ENCODE data around the gene SAMD4B. TPM values are rescaled to one million over a fixed set of nuclear protein-coding genes. Genes with fewer than 3 reads are reported as not detected.
A peak's percentile ranks its signal among the peaks of the same experiment; 100 is the strongest.

Gene SAMD4B
- total and polyA plus RNA-seq, 4 donors, result 77.6 to 103 (median 86.8) TPM

- DNase-seq, result peak; percentile 99 to 100 (median 100)
- Histone ChIP-seq H3K9me3 (ENCODE audit: control insufficient read depth in 4 of 4, insufficient read depth in 3 of 4, low read length in 3 of 4) (no peaks in the 10 kb centered on the region), H3K27ac (ENCODE audit: low read depth in 1 of 2, low read length in 1 of 2) (peak within 1 kb of the TSS; percentile 97 to 100), H3K4me1 (ENCODE audit: control insufficient read depth in 5 of 5, insufficient read depth in 5 of 5, low read length in 5 of 5) (peaks cover 0 to 61% (median 14%) of the 10 kb centered on the region in 5 donors), H3K27me3 (ENCODE audit: control insufficient read depth in 3 of 3, insufficient read depth in 3 of 3, low read length in 2 of 3) (no peaks in the 10 kb centered on the region), H3K9ac (ENCODE audit: insufficient read depth in 1 of 2, low read length in 2 of 2) (peak within 1 kb of the TSS; percentile 73 to 88), H3K36me3 (ENCODE audit: control insufficient read depth in 4 of 4, insufficient read depth in 4 of 4, low read length in 4 of 4) (peaks cover 3 to 25% (median 14%) of the 10 kb centered on the region in 4 donors), H3K4me3 (peak within 1 kb of the TSS; percentile 56)
- peak; percentile 49 for ATAC-seq (ENCODE audit: insufficient read depth, low FRiP score)
- TF ChIP-seq CTCF (IDR thresholded peaks at IDR 0.05; ENCODE audit: control extremely low read depth, extremely low read depth), result peak; percentile 50
- 0% methylated on average over 59 to 60 of the region's 60 CpGs for WGBS, 2 donors
These were observed 70.1 kb downstream of the SAMD4B start, which contains the start of gene PLEKHG2 for GRCh38 chr19:39412100-39412866. Gene PLEKHG2 (plus strand): TSS chr19:39412669. CDS start chr19:39414087, 1,418 bp downstream.

- H3K4me1 ChIP-seq (ENCODE audit: control insufficient read depth in 5 of 5, insufficient read depth in 5 of 5, low read length in 5 of 5), result peaks cover 0 to 58% (median 14%) of the 10 kb centered on the region in 5 donors
- WGBS, 2 donors, result 0% methylated on average over 24 of the region's 24 CpGs
- no peak for DNase-seq
- no peak for ATAC-seq (ENCODE audit: insufficient read depth, low FRiP score)
- peaks cover 2 to 24% (median 14%) of the 10 kb centered on the region in 4 donors for H3K36me3 ChIP-seq (ENCODE audit: control insufficient read depth in 4 of 4, insufficient read depth in 4 of 4, low read length in 4 of 4)
- no peaks in the 10 kb centered on the region for H3K27me3 ChIP-seq (ENCODE audit: control insufficient read depth in 3 of 3, insufficient read depth in 3 of 3, low read length in 2 of 3)
- peak overlapping the region; percentile 93 to 94 for H3K27ac ChIP-seq (ENCODE audit: low read depth in 1 of 2, low read length in 1 of 2)
- H3K4me3 ChIP-seq, result peak overlapping the region; percentile 56
- peak overlapping the region; percentile 73 to 75 for H3K9ac ChIP-seq (ENCODE audit: insufficient read depth in 1 of 2, low read length in 2 of 2)
- H3K9me3 ChIP-seq (ENCODE audit: control insufficient read depth in 4 of 4, insufficient read depth in 3 of 4, low read length in 3 of 4), result no peaks in the 10 kb centered on the region
- no peak for TF ChIP-seq CTCF (IDR thresholded peaks at IDR 0.05; ENCODE audit: control extremely low read depth, extremely low read depth)
These were observed 70.6 kb downstream of the SAMD4B start for GRCh38 chr19:39412867-39413271.

GRCh38 chr19:39413272-39413910, 71.2 kb downstream of the SAMD4B start:
- no peak for ATAC-seq (ENCODE audit: insufficient read depth, low FRiP score)
- peaks cover 0 to 20% (median 12%) of the 10 kb centered on the region in 4 donors for H3K36me3 ChIP-seq (ENCODE audit: control insufficient read depth in 4 of 4, insufficient read depth in 4 of 4, low read length in 4 of 4)
- 2 to 3% methylated on average over 26 to 54 of the region's 54 CpGs for WGBS, 2 donors
- peaks cover 0 to 52% (median 14%) of the 10 kb centered on the region in 5 donors for H3K4me1 ChIP-seq (ENCODE audit: control insufficient read depth in 5 of 5, insufficient read depth in 5 of 5, low read length in 5 of 5)
- peak; percentile 89 to 91 (median 90) for DNase-seq
- H3K9ac ChIP-seq (ENCODE audit: insufficient read depth in 1 of 2, low read length in 2 of 2), result peak overlapping the region; percentile 73 to 88
- no peaks in the 10 kb centered on the region for H3K27me3 ChIP-seq (ENCODE audit: control insufficient read depth in 3 of 3, insufficient read depth in 3 of 3, low read length in 2 of 3)
- peak overlapping the region; percentile 93 to 94 for H3K27ac ChIP-seq (ENCODE audit: low read depth in 1 of 2, low read length in 1 of 2)
- H3K4me3 ChIP-seq, result peak overlapping the region; percentile 56
- no peak for TF ChIP-seq CTCF (IDR thresholded peaks at IDR 0.05; ENCODE audit: control extremely low read depth, extremely low read depth)
- H3K9me3 ChIP-seq (ENCODE audit: control insufficient read depth in 4 of 4, insufficient read depth in 3 of 4, low read length in 3 of 4), result no peaks in the 10 kb centered on the region
